ENCODE results near the gene GZMB. TPM values are rescaled to one million over a fixed set of nuclear protein-coding genes. Genes with fewer than 3 reads are reported as not detected.

Gene GZMB
- total RNA-seq, 1 experiment from 2014 or later = 0.74 TPM

GRCh38 chr14:24630872-24631477, 3.0 kb downstream of the GZMB start:
- H2AFZ ChIP-seq (ENCODE audit: low read depth, low read length, poor library complexity, severe bottlenecking) = no peak overlapping the region
- CTCF ChIA-PET = no interaction called here
- no peaks in the 10 kb centered on the region for H3K36me3 ChIP-seq (ENCODE audit: control insufficient read depth in 1 of 2, insufficient read depth in 2 of 2, low read length in 2 of 2)
- H4K20me1 ChIP-seq (ENCODE audit: insufficient read depth) = no peaks in the 10 kb centered on the region
- no TSS peak for BruUV-seq (replicated peaks)
- H3K4me3 ChIP-seq (replicated peaks in 1 of 2; ENCODE audit: low read depth in 1 of 2, low read length in 2 of 2) = no peak overlapping the region
- intact Hi-C loops (cut with micrococcal nuclease) = no loop called here
- TF ChIP-seq TCF7L2 (IDR thresholded peaks at IDR 0.05; ENCODE audit: borderline replicate concordance, extremely low read depth, insufficient read depth, insufficient read length) (peak; percentile 49), REST (IDR thresholded peaks at IDR 0.05; ENCODE audit: low read depth) (no peak)
- no peak overlapping the region for H3K4me2 ChIP-seq (ENCODE audit: low read length)
- H3K9ac ChIP-seq (ENCODE audit: low read length) = no peak overlapping the region
- RAD21 ChIA-PET (ENCODE audit: low non-redundant PET in 1 of 2, low total read pairs in 2 of 2, uncharacterized antibody in 2 of 2, unreplicated experiment in 2 of 2) = no interaction called here
- no peaks in the 10 kb centered on the region for H3K9me2 ChIP-seq (ENCODE audit: insufficient read depth)
- DNase-seq (ENCODE audit: low read depth, low spot score) (no peak), ATAC-seq (no peak)
- no peaks in the 10 kb centered on the region for H3K79me2 ChIP-seq (ENCODE audit: insufficient read depth, low read length)
- no peaks in the 10 kb centered on the region for H3K9me3 ChIP-seq (ENCODE audit: control insufficient read depth in 1 of 2, insufficient read depth in 1 of 2, low read depth in 1 of 2, low read length in 2 of 2)
- POLR2A ChIA-PET = no interaction called here
- no peaks in the 10 kb centered on the region; a peak in 1 of 4 replicates for H3K4me1 ChIP-seq (ENCODE audit: control insufficient read depth in 1 of 2, insufficient read depth in 2 of 2, low read length in 2 of 2)
- no peaks in the 10 kb centered on the region for H3K27me3 ChIP-seq (ENCODE audit: insufficient read depth, low read length)
- no peak overlapping the region for H3K27ac ChIP-seq (ENCODE audit: low read depth, low read length)

- BruUV-seq (replicated peaks) = no TSS peak
- POLR2A ChIA-PET = no interaction called here
- no peaks in the 10 kb centered on the region for H3K27me3 ChIP-seq (ENCODE audit: insufficient read depth, low read length)
- TF ChIP-seq CBX3 (IDR thresholded peaks at IDR 0.05; ENCODE audit: low read depth) (no peak), POLR2AphosphoS5 (IDR thresholded peaks at IDR 0.05; ENCODE audit: low read depth, low read length) (no peak), ZBTB33 (IDR thresholded peaks at IDR 0.05; ENCODE audit: extremely low read depth, insufficient replicate concordance, low read length) (no peak), REST (IDR thresholded peaks at IDR 0.05; ENCODE audit: low read depth) (no peak), EZH2phosphoT487 (IDR thresholded peaks at IDR 0.05; ENCODE audit: borderline replicate concordance) (no peak), TCF7L2 (IDR thresholded peaks at IDR 0.05; ENCODE audit: borderline replicate concordance, extremely low read depth, insufficient read depth, insufficient read length) (no peak)
These were observed 3.7 kb downstream of the GZMB start for GRCh38 chr14:24630087-24630871.

More at GRCh38 chr14:24630087-24630871, 3.7 kb downstream of the GZMB start:
- DNase-seq (ENCODE audit: low read depth, low spot score) (no peak), ATAC-seq (no peak)
- no peak overlapping the region for H3K27ac ChIP-seq (ENCODE audit: low read depth, low read length)
- no peak overlapping the region for H3K9ac ChIP-seq (ENCODE audit: low read length)
- no peak overlapping the region for H3K4me3 ChIP-seq (replicated peaks in 1 of 2; ENCODE audit: low read depth in 1 of 2, low read length in 2 of 2)
- no peak overlapping the region for H2AFZ ChIP-seq (ENCODE audit: low read depth, low read length, poor library complexity, severe bottlenecking)
- ChIA-PET RAD21 (ENCODE audit: low non-redundant PET in 1 of 2, low total read pairs in 2 of 2, uncharacterized antibody in 2 of 2, unreplicated experiment in 2 of 2) (no interaction called here), CTCF (no interaction called here)
- no peaks in the 10 kb centered on the region; a peak in 1 of 4 replicates for H3K4me1 ChIP-seq (ENCODE audit: control insufficient read depth in 1 of 2, insufficient read depth in 2 of 2, low read length in 2 of 2)
- intact Hi-C loops (cut with micrococcal nuclease) = no loop called here
- no peaks in the 10 kb centered on the region for H3K9me3 ChIP-seq (ENCODE audit: control insufficient read depth in 1 of 2, insufficient read depth in 1 of 2, low read depth in 1 of 2, low read length in 2 of 2)
- H3K36me3 ChIP-seq (ENCODE audit: control insufficient read depth in 1 of 2, insufficient read depth in 2 of 2, low read length in 2 of 2) = no peaks in the 10 kb centered on the region
- H3K79me2 ChIP-seq (ENCODE audit: insufficient read depth, low read length) = no peaks in the 10 kb centered on the region
- no peaks in the 10 kb centered on the region for H4K20me1 ChIP-seq (ENCODE audit: insufficient read depth)
- no peaks in the 10 kb centered on the region for H3K9me2 ChIP-seq (ENCODE audit: insufficient read depth)
- no peak overlapping the region for H3K4me2 ChIP-seq (ENCODE audit: low read length)

All from HCT116 (cell line).